Panc1 (cell line): ENCODE measurements around the gene CREB1. TPM values are rescaled to one million over a fixed set of nuclear protein-coding genes. Genes with fewer than 3 reads are reported as not detected.
A peak's percentile ranks its signal among the peaks of the same experiment; 100 is the strongest.

Experiments used
- ATAC-seq: fragments of 200-7000 bp; cut with Tn5 transposase; 2 replicates; pipeline ENCODE4 v1.9.1; 2020; ENCODE audit warnings: mild to moderate bottlenecking, moderate library complexity
- BruUV-seq: library from RNA; stranded (reverse); fragments of 400-500 nt; replicated peaks from 2 replicates; lab custom pipeline; 2021; lab: Mats Ljungman, UMichigan
- CTCF ChIA-PET: fragments of 300-600 bp; sonication (Branson Sonifier 250); formaldehyde crosslinking; loops from one replicate; lab custom pipeline; 2022; ENCODE audit warnings: antibody characterized with exemption; lab: Charles Lee
- POLR2A ChIA-PET: fragments of 300-600 bp; sonication (Branson Sonifier 250); formaldehyde crosslinking; loops from one replicate; lab custom pipeline; 2022; ENCODE audit warnings: antibody characterized with exemption; lab: Charles Lee
- DNase-seq: peaks from one replicate; pipeline ENCODE4 v3.0.0-alpha.2; 2010; ENCODE audit warnings: low read depth, low spot score
- H3K27ac ChIP-seq: 2 replicates; pipeline ENCODE4 v1.5.1; 2011; ENCODE audit warnings: mild to moderate bottlenecking, low read length, inconsistent platforms
- H3K27me3 ChIP-seq: fragments of 200-500 bp; sonication (Bioruptor generic); 2 replicates; pipeline ENCODE4 v1.6.0; 2014; ENCODE audit warnings: low read length, inconsistent platforms; ENCODE audit not compliant: control insufficient read depth, insufficient read depth
- H3K36me3 ChIP-seq: fragments of 200-500 bp; sonication (Bioruptor generic); 2 replicates; pipeline ENCODE4 v1.5.1; 2014; ENCODE audit warnings: inconsistent platforms, mild to moderate bottlenecking, low read length, moderate library complexity; ENCODE audit not compliant: control insufficient read depth, insufficient read depth
- H3K4me1 ChIP-seq: 2 replicates; pipeline ENCODE4 v1.5.1; 2011; ENCODE audit warnings: inconsistent platforms, mild to moderate bottlenecking, low read length, moderate library complexity; ENCODE audit not compliant: control insufficient read depth, insufficient read depth
- H3K4me3 ChIP-seq, 2 experiments: 2 replicates each; pipeline ENCODE4 v1.5.1; 2011 to 2012; ENCODE audit warnings: low read depth in 2 of 2, low read length in 2 of 2, mild to moderate bottlenecking in 2 of 2, inconsistent platforms in 1 of 2, moderate library complexity in 1 of 2
- H3K9me3 ChIP-seq: fragments of 200-500 bp; sonication (Bioruptor generic); 2 replicates; pipeline ENCODE4 v1.5.1; 2014; ENCODE audit warnings: low read depth, mild to moderate bottlenecking, inconsistent platforms, low read length, moderate library complexity; ENCODE audit not compliant: control insufficient read depth, insufficient read depth
- POLR2AphosphoS5 ChIP-seq: IDR thresholded peaks from 2 replicates; pipeline ENCODE4 v1.6.1; 2012; ENCODE audit warnings: mild to moderate bottlenecking, low read depth, low read length, moderate library complexity
- REST ChIP-seq, 2 experiments: IDR thresholded peaks; 2 replicates each; pipeline ENCODE4 v1.6.1; 2011 to 2012; ENCODE audit warnings: low read depth in 2 of 2, control low read depth in 1 of 2, low read length in 1 of 2, mild to moderate bottlenecking in 1 of 2, moderate library complexity in 1 of 2; ENCODE audit not compliant: insufficient read depth in 1 of 2
- SIN3A ChIP-seq: IDR thresholded peaks from 2 replicates; pipeline ENCODE4 v1.6.1; 2012; ENCODE audit warnings: low read depth, mild to moderate bottlenecking, low read length, moderate library complexity, borderline replicate concordance; ENCODE audit not compliant: insufficient read depth
- TCF7L2 ChIP-seq: IDR thresholded peaks from 2 replicates; pipeline ENCODE4 v1.6.1; 2011; ENCODE audit warnings: mild to moderate bottlenecking, low read depth, low read length, inconsistent platforms
- in situ Hi-C: cut with HindIII; loops from 2 replicates; pipeline ENCODE4 v1.10.0; 2016; ENCODE audit warnings: low sequenced_read_pairs, low pct_unique_long_range_greater_than_20kb
- intact Hi-C: fragments of 100-400 bp; cut with micrococcal nuclease; formaldehyde crosslinking; loops from one replicate; pipeline ENCODE4 v1.10.0; 2022; ENCODE audit not compliant: unreplicated experiment
- total RNA-seq: library from RNA; stranded (reverse); gene quantifications from one replicate; pipeline ENCODE4 v1.2.1, GENCODE V29; 2021; ENCODE audit not compliant: unreplicated experiment
- TF ChIP-seq, protein P1 (sequence below): fragments of 450-650 bp; IDR thresholded peaks from 2 replicates; pipeline ENCODE4 v1.5.1; 2017; ENCODE audit warnings: mild to moderate bottlenecking

Gene CREB1
- total RNA-seq, 1 experiment from 2014 or later, result 31.1 TPM

DNA sequence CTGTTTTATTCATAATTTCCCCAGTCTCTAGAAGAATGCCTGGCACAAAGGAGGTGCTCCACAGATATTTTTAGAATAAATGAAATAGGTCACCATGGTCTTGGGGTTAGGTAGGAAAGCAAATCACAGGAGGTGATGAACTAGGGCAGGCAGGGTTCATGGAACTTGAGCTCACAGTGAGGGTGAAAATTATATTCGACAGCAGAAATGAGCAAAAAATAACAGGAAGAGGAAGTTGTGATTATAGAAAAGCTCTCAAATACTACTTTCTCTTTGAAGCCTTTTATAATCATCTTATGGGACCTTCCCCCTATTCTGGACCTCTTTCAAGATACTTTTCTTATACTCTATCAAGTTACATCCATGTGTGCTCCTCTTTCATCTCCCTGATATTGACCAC is 4.5 kb upstream of the CREB1 start:
- no TSS peak for BruUV-seq
- H3K9me3 ChIP-seq, result no peaks in the 10 kb centered on the region
- DNase-seq, result no peak
- TF ChIP-seq REST (IDR thresholded peaks at IDR 0.05; ENCODE audit: insufficient read depth in 1 of 2, low read depth in 2 of 2, low read length in 1 of 2) (no peak), TCF7L2 (no peak), SIN3A (no peak), POLR2AphosphoS5 (no peak)
- TF ChIP-seq, protein P1, sequence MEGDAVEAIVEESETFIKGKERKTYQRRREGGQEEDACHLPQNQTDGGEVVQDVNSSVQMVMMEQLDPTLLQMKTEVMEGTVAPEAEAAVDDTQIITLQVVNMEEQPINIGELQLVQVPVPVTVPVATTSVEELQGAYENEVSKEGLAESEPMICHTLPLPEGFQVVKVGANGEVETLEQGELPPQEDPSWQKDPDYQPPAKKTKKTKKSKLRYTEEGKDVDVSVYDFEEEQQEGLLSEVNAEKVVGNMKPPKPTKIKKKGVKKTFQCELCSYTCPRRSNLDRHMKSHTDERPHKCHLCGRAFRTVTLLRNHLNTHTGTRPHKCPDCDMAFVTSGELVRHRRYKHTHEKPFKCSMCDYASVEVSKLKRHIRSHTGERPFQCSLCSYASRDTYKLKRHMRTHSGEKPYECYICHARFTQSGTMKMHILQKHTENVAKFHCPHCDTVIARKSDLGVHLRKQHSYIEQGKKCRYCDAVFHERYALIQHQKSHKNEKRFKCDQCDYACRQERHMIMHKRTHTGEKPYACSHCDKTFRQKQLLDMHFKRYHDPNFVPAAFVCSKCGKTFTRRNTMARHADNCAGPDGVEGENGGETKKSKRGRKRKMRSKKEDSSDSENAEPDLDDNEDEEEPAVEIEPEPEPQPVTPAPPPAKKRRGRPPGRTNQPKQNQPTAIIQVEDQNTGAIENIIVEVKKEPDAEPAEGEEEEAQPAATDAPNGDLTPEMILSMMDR, result no peak
- peaks cover 5% of the 10 kb centered on the region for H3K4me1 ChIP-seq
- ATAC-seq, result no peak
- CTCF ChIA-PET, result no interaction called here
- in situ Hi-C loops (no loop called here), intact Hi-C loops (no loop called here)
- H3K4me3 ChIP-seq, result no peak overlapping the region
- H3K27me3 ChIP-seq, result no peaks in the 10 kb centered on the region
- POLR2A ChIA-PET, result interaction anchor here (0.6 kb wide), 1 partner anchor 671 kb away, joined by 4 read pairs; no protein-coding TSS in a partner anchor
- no peaks in the 10 kb centered on the region for H3K36me3 ChIP-seq
- H3K27ac ChIP-seq, result no peak overlapping the region

DNA sequence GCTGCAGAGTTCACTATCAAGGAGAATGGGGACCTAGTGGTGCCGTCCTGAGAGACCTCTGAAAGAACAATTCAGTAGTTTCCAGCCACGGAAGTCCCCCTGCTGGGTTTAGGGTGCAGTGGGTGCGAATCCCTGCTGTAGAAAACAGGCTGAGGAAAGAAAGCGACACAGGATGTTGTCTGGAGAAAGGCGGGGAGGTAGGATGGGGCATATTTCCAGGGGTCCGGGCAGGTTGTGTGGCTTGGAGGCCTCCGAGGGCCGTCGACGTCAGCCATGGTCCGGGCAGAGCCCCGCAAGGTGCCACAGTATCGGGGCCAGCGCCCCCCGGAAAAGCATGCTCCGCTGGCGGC is 807 bp upstream of the CREB1 start:
- peak overlapping the region; percentile 71 for H3K27ac ChIP-seq
- ATAC-seq, result peak; percentile 9
- peaks cover 18% of the 10 kb centered on the region for H3K4me1 ChIP-seq
- intact Hi-C loops, result no loop called here
- no TSS peak for BruUV-seq
- no peaks in the 10 kb centered on the region for H3K27me3 ChIP-seq
- H3K9me3 ChIP-seq, result no peaks in the 10 kb centered on the region
- DNase-seq, result no peak
- ChIA-PET CTCF (no interaction called here), POLR2A (no interaction called here)
- peak overlapping the region; percentile 70 to 75 for H3K4me3 ChIP-seq
- no peaks in the 10 kb centered on the region for H3K36me3 ChIP-seq
- TF ChIP-seq REST (IDR thresholded peaks at IDR 0.05; ENCODE audit: insufficient read depth in 1 of 2, low read depth in 2 of 2, low read length in 1 of 2) (no peak), TCF7L2 (no peak), SIN3A (no peak), POLR2AphosphoS5 (no peak)
- TF ChIP-seq, protein P1, result no peak; the same call in 1 of the 2 replicates
- in situ Hi-C loops, result no loop called here
